Mesenchymal stem cell (in vitro differentiated cells and primary cell): ENCODE data around the gene KDM4C.
A peak's percentile ranks its signal among the peaks of the same experiment; 100 is the strongest.

Experiments used
- DNase-seq: peaks from one replicate; pipeline ENCODE4 v3.0.0-alpha.2; 2013
- H2AFZ ChIP-seq: one replicate; pipeline ENCODE4 v1.6.1; 2013; ENCODE audit warnings: low read depth, mild to moderate bottlenecking, control low read depth, inconsistent platforms, low read length, moderate library complexity
- H2AK5ac ChIP-seq: 2 replicates; pipeline ENCODE4 v1.6.1; 2013; ENCODE audit warnings: low read length, moderate library complexity, mild to moderate bottlenecking, inconsistent platforms; ENCODE audit not compliant: severe bottlenecking
- H2BK120ac ChIP-seq: one replicate; pipeline ENCODE4 v1.6.1; 2013; ENCODE audit warnings: low read depth, mild to moderate bottlenecking, inconsistent platforms, low read length, moderate library complexity
- H2BK12ac ChIP-seq, 2 experiments: one replicate each; pipeline ENCODE4 v1.6.1; 2013; ENCODE audit warnings: inconsistent platforms in 2 of 2, low read length in 2 of 2, mild to moderate bottlenecking in 2 of 2, moderate library complexity in 2 of 2, control low read depth in 1 of 2
- H2BK15ac ChIP-seq: one replicate; pipeline ENCODE4 v1.6.1; 2013; ENCODE audit warnings: mild to moderate bottlenecking, low read depth, inconsistent platforms; ENCODE audit not compliant: poor library complexity, severe bottlenecking
- H2BK5ac ChIP-seq: 2 replicates; pipeline ENCODE4 v1.6.1; 2013; ENCODE audit warnings: low read depth, mild to moderate bottlenecking, low read length, control low read depth, inconsistent platforms; ENCODE audit not compliant: poor library complexity, severe bottlenecking
- H3K14ac ChIP-seq, 2 experiments: one replicate each; pipeline ENCODE4 v1.6.1; 2013; ENCODE audit warnings: inconsistent platforms in 2 of 2, low read length in 2 of 2, control low read depth in 1 of 2, mild to moderate bottlenecking in 1 of 2, moderate library complexity in 1 of 2
- H3K18ac ChIP-seq, 2 experiments: one replicate each; pipeline ENCODE4 v1.6.1; 2013; ENCODE audit warnings: inconsistent platforms in 2 of 2, low read length in 2 of 2, control low read depth in 1 of 2, low read depth in 1 of 2, mild to moderate bottlenecking in 1 of 2
- H3K23ac ChIP-seq, 2 experiments: one replicate each; pipeline ENCODE4 v1.6.1; 2013; ENCODE audit warnings: inconsistent platforms in 2 of 2, low read length in 2 of 2, mild to moderate bottlenecking in 2 of 2, moderate library complexity in 2 of 2, control low read depth in 1 of 2
- H3K27ac ChIP-seq: 2 replicates; pipeline ENCODE4 v1.5.1; 2013; ENCODE audit warnings: mild to moderate bottlenecking, moderate library complexity, low read length, control low read depth, inconsistent platforms; ENCODE audit not compliant: poor library complexity, severe bottlenecking
- H3K27me3 ChIP-seq, 2 experiments: 2 replicates each; pipeline versions ENCODE4 v1.6.1 to v1.7.0; 2013; ENCODE audit warnings: low read length in 2 of 2, mild to moderate bottlenecking in 2 of 2, moderate library complexity in 2 of 2, control low read depth in 1 of 2, inconsistent platforms in 1 of 2; ENCODE audit not compliant: control insufficient read depth in 1 of 2, insufficient read depth in 1 of 2
- H3K36me3 ChIP-seq, 2 experiments: 2 replicates each; pipeline versions ENCODE4 v1.6.1 to v1.7.0; 2013; ENCODE audit warnings: low read length in 2 of 2, control low read depth in 1 of 2, inconsistent platforms in 1 of 2, low read depth in 1 of 2, mild to moderate bottlenecking in 1 of 2; ENCODE audit not compliant: insufficient read depth in 2 of 2, control insufficient read depth in 1 of 2
- H3K4ac ChIP-seq, 2 experiments: one replicate each; pipeline ENCODE4 v1.6.1; 2013; ENCODE audit warnings: inconsistent platforms in 2 of 2, low read length in 2 of 2, mild to moderate bottlenecking in 2 of 2, moderate library complexity in 2 of 2, control low read depth in 1 of 2, low read depth in 1 of 2
- H3K4me1 ChIP-seq: 2 replicates; pipeline ENCODE4 v1.6.1; 2013; ENCODE audit warnings: low read depth, low read length, control low read depth; ENCODE audit not compliant: control insufficient read depth, insufficient read depth
- H3K4me2 ChIP-seq: 2 replicates; pipeline ENCODE4 v1.6.1; 2013; ENCODE audit warnings: low read length, mild to moderate bottlenecking, inconsistent platforms; ENCODE audit not compliant: poor library complexity, severe bottlenecking
- H3K4me3 ChIP-seq, 2 experiments: 2 replicates each; pipeline versions ENCODE4 v1.5.1 to v1.7.0; 2013; ENCODE audit warnings: low read length in 2 of 2, mild to moderate bottlenecking in 2 of 2, control low read depth in 1 of 2, low read depth in 1 of 2; ENCODE audit not compliant: insufficient read depth in 1 of 2
- H3K79me1 ChIP-seq: replicated peaks from 2 replicates; pipeline ENCODE4 v1.6.1; 2013; ENCODE audit warnings: mild to moderate bottlenecking, control low read depth, low read length, inconsistent platforms; ENCODE audit not compliant: poor library complexity, severe bottlenecking
- H3K9ac ChIP-seq: 2 replicates; pipeline ENCODE4 v1.7.0; 2013; ENCODE audit warnings: mild to moderate bottlenecking, low read length, moderate library complexity
- H3K9me3 ChIP-seq: 2 replicates; pipeline ENCODE4 v1.7.0; 2013; ENCODE audit warnings: mild to moderate bottlenecking, low read length; ENCODE audit not compliant: control insufficient read depth
- H4K8ac ChIP-seq: one replicate; pipeline ENCODE4 v1.6.1; 2013; ENCODE audit warnings: inconsistent platforms, mild to moderate bottlenecking, low read length, moderate library complexity
- H4K91ac ChIP-seq: one replicate; pipeline ENCODE4 v1.6.1; 2013; ENCODE audit warnings: mild to moderate bottlenecking, low read length, inconsistent platforms
- WGBS: methylation state at CpG from one replicate; pipeline ENCODE4 v1.1.7; 2013; ENCODE audit warnings: mixed read lengths; 5-methylcytosine and 5-hydroxymethylcytosine counted together

The KDM4C gene

GRCh38 chr9:7147121-7148090 lies 389.6 kb downstream of the KDM4C start:
- Histone ChIP-seq H3K4ac (peak overlapping the region; percentile 2 to 6), H3K23ac (no peak overlapping the region), H3K79me1 (no peaks in the 10 kb centered on the region), H3K9me3 (no peaks in the 10 kb centered on the region), H2AFZ (no peak overlapping the region), H4K91ac (no peak overlapping the region), H3K14ac (peak overlapping the region in 1 of 2 experiments; percentile 89), H2BK120ac (no peak overlapping the region), H3K9ac (no peak overlapping the region), H3K27me3 (no peaks in the 10 kb centered on the region), H4K8ac (no peak overlapping the region), H3K27ac (no peak overlapping the region), H2AK5ac (no peak overlapping the region), H3K18ac (peak overlapping the region in 1 of 2 experiments; percentile 61), H2BK12ac (peak overlapping the region; percentile 19 to 59), H2BK5ac (no peak overlapping the region), H3K4me3 (no peak overlapping the region), H2BK15ac (no peak overlapping the region), H3K4me1 (peaks cover 8% of the 10 kb centered on the region), H3K36me3 (peaks cover 9 to 20% of the 10 kb centered on the region in 2 experiments), H3K4me2 (no peak overlapping the region)
- peak; percentile 64 for DNase-seq
- 74% methylated on average over 14 of the region's 14 CpGs for WGBS

GRCh38 chr9:7148243-7148765 lies 390.5 kb downstream of the KDM4C start:
- no peak overlapping the region for H3K27ac ChIP-seq
- H2BK15ac ChIP-seq: no peak overlapping the region
- peak overlapping the region in 1 of 2 experiments; percentile 61 for H3K18ac ChIP-seq
- H2AK5ac ChIP-seq: no peak overlapping the region
- H3K4ac ChIP-seq: peak overlapping the region in 1 of 2 experiments; percentile 78
- H2AFZ ChIP-seq: no peak overlapping the region
- H4K8ac ChIP-seq: no peak overlapping the region
- no peak overlapping the region for H3K23ac ChIP-seq
- H3K4me2 ChIP-seq: no peak overlapping the region
- no peaks in the 10 kb centered on the region for H3K79me1 ChIP-seq
- H4K91ac ChIP-seq: no peak overlapping the region
- 97% methylated on average over 6 of the region's 7 CpGs for WGBS
- H3K9ac ChIP-seq: no peak overlapping the region
- H3K9me3 ChIP-seq: no peaks in the 10 kb centered on the region
- H3K4me3 ChIP-seq: no peak overlapping the region
- H2BK120ac ChIP-seq: no peak overlapping the region
- peaks cover 9 to 20% of the 10 kb centered on the region in 2 experiments for H3K36me3 ChIP-seq
- H3K4me1 ChIP-seq: peaks cover 8% of the 10 kb centered on the region
- H2BK5ac ChIP-seq: no peak overlapping the region
- no peak for DNase-seq
- H3K27me3 ChIP-seq: no peaks in the 10 kb centered on the region
- H2BK12ac ChIP-seq: peak overlapping the region; percentile 19 to 40
- peak overlapping the region in 1 of 2 experiments; percentile 35 for H3K14ac ChIP-seq

GRCh38 chr9:7149258-7149657 lies 391.5 kb downstream of the KDM4C start:
- Histone ChIP-seq H3K18ac (no peak overlapping the region), H3K4ac (no peak overlapping the region), H3K36me3 (peaks cover 6 to 20% of the 10 kb centered on the region in 2 experiments), H2AFZ (no peak overlapping the region), H2BK120ac (no peak overlapping the region), H3K79me1 (no peaks in the 10 kb centered on the region), H2AK5ac (no peak overlapping the region), H3K23ac (no peak overlapping the region), H4K8ac (no peak overlapping the region), H2BK15ac (no peak overlapping the region), H3K27me3 (no peaks in the 10 kb centered on the region), H2BK5ac (no peak overlapping the region), H2BK12ac (no peak overlapping the region), H3K9me3 (no peaks in the 10 kb centered on the region), H3K14ac (no peak overlapping the region), H3K4me3 (no peak overlapping the region), H3K27ac (no peak overlapping the region), H3K9ac (no peak overlapping the region), H3K4me1 (peaks cover 8% of the 10 kb centered on the region), H4K91ac (no peak overlapping the region), H3K4me2 (no peak overlapping the region)
- WGBS: 98% methylated on average over 13 of the region's 13 CpGs
- DNase-seq: no peak

GRCh38 chr9:7150153-7150890 lies 392.5 kb downstream of the KDM4C start:
- no peak overlapping the region for H2BK5ac ChIP-seq
- H3K4me1 ChIP-seq: peaks cover 8% of the 10 kb centered on the region
- 96% methylated on average over 4 of the region's 8 CpGs for WGBS

More at GRCh38 chr9:7150153-7150890, 392.5 kb downstream of the KDM4C start:
- Histone ChIP-seq H4K8ac (no peak overlapping the region), H3K9ac (no peak overlapping the region), H3K18ac (no peak overlapping the region), H3K79me1 (no peaks in the 10 kb centered on the region), H3K9me3 (no peaks in the 10 kb centered on the region), H4K91ac (no peak overlapping the region), H3K4me2 (no peak overlapping the region), H2BK12ac (no peak overlapping the region), H3K4ac (peak overlapping the region in 1 of 2 experiments; percentile 38), H2AFZ (no peak overlapping the region), H3K27ac (no peak overlapping the region), H3K23ac (no peak overlapping the region), H3K36me3 (peaks cover 6 to 20% of the 10 kb centered on the region in 2 experiments), H2AK5ac (no peak overlapping the region), H2BK120ac (no peak overlapping the region), H3K4me3 (no peak overlapping the region), H3K27me3 (no peaks in the 10 kb centered on the region), H3K14ac (no peak overlapping the region), H2BK15ac (no peak overlapping the region)
- no peak for DNase-seq
